Liver (tissue), 9 donors: ENCODE results near the gene PWWP2B. TPM values are rescaled to one million over a fixed set of nuclear protein-coding genes. Genes with fewer than 3 reads are reported as not detected.

ENCODE experiments used
- DNase-seq: peaks from one replicate; pipeline ENCODE4 v3.0.0-alpha.2; 2017; ENCODE audit warnings: low spot score
- H3K27ac ChIP-seq, 2 donors: one replicate each; pipeline ENCODE4 v1.7.0; 2013; ENCODE audit warnings: inconsistent platforms in 2 of 2, low read length in 2 of 2, control low read depth in 1 of 2, low read depth in 1 of 2, mild to moderate bottlenecking in 1 of 2
- H3K27me3 ChIP-seq, 4 donors: one replicate each; pipeline versions ENCODE4 v1.6.1 to v1.7.0; 2013; ENCODE audit warnings: low read length in 3 of 4, inconsistent platforms in 1 of 4, mild to moderate bottlenecking in 1 of 4, moderate library complexity in 1 of 4; ENCODE audit not compliant: control insufficient read depth in 4 of 4, insufficient read depth in 4 of 4
- H3K36me3 ChIP-seq, 4 donors: one replicate each; pipeline versions ENCODE4 v1.6.1 to v1.7.0; 2013; ENCODE audit warnings: low read length in 3 of 4, mild to moderate bottlenecking in 3 of 4, low read depth in 1 of 4, moderate library complexity in 1 of 4; ENCODE audit not compliant: control insufficient read depth in 4 of 4, insufficient read depth in 3 of 4
- H3K4me1 ChIP-seq, 4 donors: one replicate each; pipeline versions ENCODE4 v1.6.1 to v1.7.0; 2013; ENCODE audit warnings: low read length in 3 of 4, mild to moderate bottlenecking in 3 of 4, moderate library complexity in 1 of 4; ENCODE audit not compliant: control insufficient read depth in 4 of 4, insufficient read depth in 4 of 4
- H3K4me3 ChIP-seq, 3 donors: one replicate each; pipeline versions ENCODE4 v1.6.1 to v1.7.0; 2013; ENCODE audit warnings: low read length in 3 of 3, control low read depth in 1 of 3, low read depth in 1 of 3, mild to moderate bottlenecking in 1 of 3
- H3K9ac ChIP-seq, 2 donors: one replicate each; pipeline ENCODE4 v1.7.0; 2013; ENCODE audit warnings: low read length in 2 of 2, mild to moderate bottlenecking in 2 of 2, moderate library complexity in 2 of 2, control low read depth in 1 of 2, low read depth in 1 of 2
- H3K9me3 ChIP-seq, 4 donors: one replicate each; pipeline versions ENCODE4 v1.6.1 to v1.7.0; 2013; ENCODE audit warnings: low read length in 3 of 4; ENCODE audit not compliant: control insufficient read depth in 4 of 4
- ATF3 ChIP-seq: IDR thresholded peaks from 2 replicates; pipeline ENCODE4 v1.6.1; 2016; ENCODE audit warnings: antibody characterized with exemption
- CTCF ChIP-seq: fragments of 150-350 bp; IDR thresholded peaks from 2 replicates; pipeline ENCODE4 v1.5.1; 2017; ENCODE audit warnings: improper control_type of control experiment, low read depth, low read length; ENCODE audit not compliant: missing input control
- EGR1 ChIP-seq, 2 donors: IDR thresholded peaks; 2 replicates each; pipeline ENCODE4 v1.6.1; 2016 to 2018; ENCODE audit warnings: antibody characterized with exemption in 2 of 2, low read depth in 2 of 2
- FOXA1 ChIP-seq: IDR thresholded peaks from 2 replicates; pipeline ENCODE4 v1.6.1; 2016; ENCODE audit warnings: antibody characterized with exemption
- FOXA2 ChIP-seq: IDR thresholded peaks from 2 replicates; pipeline ENCODE4 v1.6.1; 2016; ENCODE audit warnings: antibody characterized with exemption
- GABPA ChIP-seq, 2 donors: IDR thresholded peaks in 1 of 2; conservative IDR thresholded peaks in 1 of 2; 2 replicates each; pipeline ENCODE4 v1.6.1; 2016; ENCODE audit warnings: antibody characterized with exemption in 2 of 2, mild to moderate bottlenecking in 1 of 2, moderate library complexity in 1 of 2
- HNF4A ChIP-seq, 2 donors: conservative IDR thresholded peaks; 2 replicates each; pipeline ENCODE4 v1.6.1; 2016; ENCODE audit warnings: antibody characterized with exemption in 2 of 2, mild to moderate bottlenecking in 2 of 2
- HNF4G ChIP-seq: IDR thresholded peaks from 2 replicates; pipeline ENCODE4 v1.6.1; 2016; ENCODE audit warnings: antibody characterized with exemption
- JUND ChIP-seq, 2 donors: IDR thresholded peaks; 2 replicates each; pipeline ENCODE4 v1.6.1; 2016; ENCODE audit warnings: antibody characterized with exemption in 2 of 2
- MAX ChIP-seq: IDR thresholded peaks from 2 replicates; pipeline ENCODE4 v1.6.1; 2016; ENCODE audit warnings: antibody characterized with exemption
- NR2F2 ChIP-seq: IDR thresholded peaks from 2 replicates; pipeline ENCODE4 v1.6.1; 2016; ENCODE audit warnings: antibody characterized with exemption
- RAD21 ChIP-seq, 2 donors: IDR thresholded peaks; 2 replicates each; pipeline ENCODE4 v1.6.1; 2016; ENCODE audit warnings: antibody characterized with exemption in 2 of 2, mild to moderate bottlenecking in 2 of 2
- REST ChIP-seq: IDR thresholded peaks from 2 replicates; pipeline ENCODE4 v1.6.1; 2016; ENCODE audit warnings: antibody characterized with exemption, mild to moderate bottlenecking
- RXRA ChIP-seq, 2 donors: IDR thresholded peaks; 2 replicates each; pipeline ENCODE4 v1.6.1; 2017 to 2018; ENCODE audit warnings: antibody characterized with exemption in 2 of 2, mild to moderate bottlenecking in 1 of 2
- SP1 ChIP-seq: IDR thresholded peaks from 2 replicates; pipeline ENCODE4 v1.6.1; 2018; ENCODE audit warnings: antibody characterized with exemption, mild to moderate bottlenecking
- TAF1 ChIP-seq: conservative IDR thresholded peaks from 2 replicates; pipeline ENCODE4 v1.6.1; 2016; ENCODE audit warnings: antibody characterized with exemption, mild to moderate bottlenecking
- YY1 ChIP-seq: IDR thresholded peaks from 2 replicates; pipeline ENCODE4 v1.6.1; 2016; ENCODE audit warnings: antibody characterized with exemption, mild to moderate bottlenecking
- ZBTB33 ChIP-seq: IDR thresholded peaks from 2 replicates; pipeline ENCODE4 v1.6.1; 2016; ENCODE audit warnings: antibody characterized with exemption
- WGBS: extraction: QIAGEN DNeasy Blood & Tissue Kit; methylation state at CpG from one replicate; pipeline ENCODE4 v1.1.7; 2013; 5-methylcytosine and 5-hydroxymethylcytosine counted together
- polyA plus RNA-seq, 2 donors: library from polyadenylated mRNA; stranded (reverse) in 1 of 2; unstranded in 1 of 2; fragments of 200-250 nt in 1 of 2; fragments of >200 nt in 1 of 2; fragmentation: Nextera tagmentation in 1 of 2; extraction: Ambion mirVana in 1 of 2; gene quantifications; one replicate each; pipeline versions ENCODE4 v1.2.1 to v1.2.3, GENCODE V29; 2013 to 2015
- total RNA-seq, 2 donors: library from RNA; depleted of rRNA; stranded (reverse); fragments of >200 nt; gene quantifications; one replicate each; pipeline ENCODE4 v1.2.3, GENCODE V29; 2014
- donor health status: healthy.
- donor health status: healthy.
- donor health status: healthy.
- donor health status: healthy.
- donor health status: healthy.

Gene PWWP2B
- total and polyA plus RNA-seq, 4 donors: 0.75 to 4.2 (median 3.6) TPM

- TF ChIP-seq REST (no peak), JUND (IDR thresholded peaks at IDR 0.05) (no peak), MAX (no peak), ZBTB33 (no peak), HNF4A (conservative IDR thresholded peaks at IDR 0.05) (no peak), FOXA2 (no peak), GABPA (IDR thresholded peaks at IDR 0.05 in 1 of 2, conservative IDR thresholded peaks at IDR 0.05 in 1 of 2) (no peak), CTCF (no peak), RXRA (IDR thresholded peaks at IDR 0.05) (no peak), RAD21 (IDR thresholded peaks at IDR 0.05) (no peak), FOXA1 (no peak), SP1 (no peak), YY1 (no peak), NR2F2 (no peak), EGR1 (IDR thresholded peaks at IDR 0.05; ENCODE audit: low read depth in 2 of 2) (no peak), TAF1 (no peak), HNF4G (no peak), ATF3 (no peak)
- no peak for DNase-seq
- H3K9ac ChIP-seq: no peak overlapping the region
- no peaks in the 10 kb centered on the region for H3K27me3 ChIP-seq
- H3K4me3 ChIP-seq: no peak overlapping the region
- no peaks in the 10 kb centered on the region for H3K9me3 ChIP-seq
- WGBS: 52% methylated on average over 19 of the region's 19 CpGs
- H3K36me3 ChIP-seq: no peaks in the 10 kb centered on the region
- H3K4me1 ChIP-seq: peaks cover 6 to 26% (median 16%) of the 10 kb centered on the region in 4 donors
- H3K27ac ChIP-seq: no peak overlapping the region
Observed at GRCh38 chr10:132458071-132458585, 61.1 kb downstream of the PWWP2B start.
